ENCODE data around the gene CACNA1I.

- TF ChIP-seq POLR2A (IDR thresholded peaks at IDR 0.05; ENCODE audit: low read depth, low read length) (no peak), POLR2AphosphoS5 (IDR thresholded peaks at IDR 0.05; ENCODE audit: low read depth, low read length) (no peak), TAF1 (IDR thresholded peaks at IDR 0.05; ENCODE audit: borderline replicate concordance, low read depth, low read length) (no peak)
Observed at GRCh38 chr22:39570665-39571064, at the start of gene CACNA1I.
